Activated B cell treated with CpG ODN at 0.5 μM for 24 hours (primary cell): Measurements from ENCODE around the gene VANGL1. TPM values are rescaled to one million over a fixed set of nuclear protein-coding genes. Genes with fewer than 3 reads are reported as not detected.

ENCODE experiments used
- ATAC-seq: fragments of 200-7000 bp; cut with Tn5 transposase; one replicate; pipeline ENCODE4 v1.10.0; 2021; ENCODE audit warnings: low read depth, mild to moderate bottlenecking, moderate library complexity
- CTCF ChIA-PET: fragments of 350-600 bp; sonication (Branson Sonifier 250); formaldehyde crosslinking; loops from one replicate; lab custom pipeline; 2021; ENCODE audit warnings: antibody characterized with exemption; lab: Charles Lee
- POLR2A ChIA-PET: fragments of 350-600 bp; sonication (Branson Sonifier 250); formaldehyde crosslinking; loops from one replicate; lab custom pipeline; 2021; ENCODE audit warnings: antibody characterized with exemption; lab: Charles Lee
- DNase-seq: peaks from one replicate; pipeline ENCODE4 v3.0.0; 2022
- H3K27ac Mint-ChIP-seq: one replicate; pipeline ENCODE4 v1.8.0; 2020; ENCODE audit warnings: mixed read lengths
- H3K27me3 Mint-ChIP-seq: one replicate; pipeline ENCODE4 v1.8.0; 2021; ENCODE audit warnings: mixed read lengths
- H3K36me3 Mint-ChIP-seq: one replicate; pipeline ENCODE4 v1.8.0; 2021; ENCODE audit warnings: low read depth, mixed read lengths
- H3K4me1 Mint-ChIP-seq: one replicate; pipeline ENCODE4 v1.8.0; 2021; ENCODE audit warnings: mixed read lengths
- H3K4me3 Mint-ChIP-seq: one replicate; pipeline ENCODE4 v1.8.0; 2020; ENCODE audit warnings: mild to moderate bottlenecking, mixed read lengths
- H3K9me3 Mint-ChIP-seq: one replicate; pipeline ENCODE4 v1.8.0; 2020; ENCODE audit warnings: mixed read lengths
- intact Hi-C: fragments of 100-400 bp; cut with micrococcal nuclease; formaldehyde crosslinking; loops from one replicate; pipeline ENCODE4 v1.15.1; 2024
- total RNA-seq: library from RNA; stranded (reverse); gene quantifications from 2 replicates; pipeline ENCODE4 v1.2.3, GENCODE V29; 2022
- TF ChIP-seq, protein P1 (sequence below): fragments of 200-600 bp; IDR thresholded peaks from one replicate; pipeline ENCODE4 v1.8.0; 2022; ENCODE audit warnings: antibody characterized with exemption, mild to moderate bottlenecking

Gene VANGL1
- total RNA-seq, 1 donor from 2014 or later: 1.2 TPM

DNA sequence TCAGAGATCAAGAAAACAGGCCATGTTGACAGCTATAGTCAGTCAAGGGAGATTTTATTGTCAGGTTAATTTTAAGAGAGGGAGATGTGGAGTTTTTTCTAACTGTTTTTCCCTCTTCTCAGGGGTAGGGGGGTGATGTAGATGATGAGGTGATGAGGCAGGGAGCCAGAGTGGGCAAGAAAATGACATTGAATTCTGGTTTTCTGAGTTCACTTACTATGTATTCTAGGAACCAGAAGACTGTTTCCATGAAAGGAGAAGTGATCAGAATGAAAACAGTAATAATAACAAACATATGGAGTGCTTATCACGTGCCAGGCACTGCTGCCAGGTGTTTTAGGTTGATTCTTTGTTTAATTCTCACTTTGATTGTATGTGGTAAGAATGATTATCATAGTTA, 86.6 kb downstream of the VANGL1 start:
- no peaks in the 10 kb centered on the region for H3K36me3 Mint-ChIP-seq
- H3K9me3 Mint-ChIP-seq: no peaks in the 10 kb centered on the region
- intact Hi-C loops: no loop called here
- CTCF ChIA-PET: no interaction called here
- no peak for DNase-seq
- H3K4me3 Mint-ChIP-seq: no peak overlapping the region
- no peaks in the 10 kb centered on the region for H3K4me1 Mint-ChIP-seq
- TF ChIP-seq, protein P1, sequence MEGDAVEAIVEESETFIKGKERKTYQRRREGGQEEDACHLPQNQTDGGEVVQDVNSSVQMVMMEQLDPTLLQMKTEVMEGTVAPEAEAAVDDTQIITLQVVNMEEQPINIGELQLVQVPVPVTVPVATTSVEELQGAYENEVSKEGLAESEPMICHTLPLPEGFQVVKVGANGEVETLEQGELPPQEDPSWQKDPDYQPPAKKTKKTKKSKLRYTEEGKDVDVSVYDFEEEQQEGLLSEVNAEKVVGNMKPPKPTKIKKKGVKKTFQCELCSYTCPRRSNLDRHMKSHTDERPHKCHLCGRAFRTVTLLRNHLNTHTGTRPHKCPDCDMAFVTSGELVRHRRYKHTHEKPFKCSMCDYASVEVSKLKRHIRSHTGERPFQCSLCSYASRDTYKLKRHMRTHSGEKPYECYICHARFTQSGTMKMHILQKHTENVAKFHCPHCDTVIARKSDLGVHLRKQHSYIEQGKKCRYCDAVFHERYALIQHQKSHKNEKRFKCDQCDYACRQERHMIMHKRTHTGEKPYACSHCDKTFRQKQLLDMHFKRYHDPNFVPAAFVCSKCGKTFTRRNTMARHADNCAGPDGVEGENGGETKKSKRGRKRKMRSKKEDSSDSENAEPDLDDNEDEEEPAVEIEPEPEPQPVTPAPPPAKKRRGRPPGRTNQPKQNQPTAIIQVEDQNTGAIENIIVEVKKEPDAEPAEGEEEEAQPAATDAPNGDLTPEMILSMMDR: no peak
- ATAC-seq: no peak
- H3K27ac Mint-ChIP-seq: no peak overlapping the region
- POLR2A ChIA-PET: no interaction called here
- peaks cover 6% of the 10 kb centered on the region for H3K27me3 Mint-ChIP-seq

DNA sequence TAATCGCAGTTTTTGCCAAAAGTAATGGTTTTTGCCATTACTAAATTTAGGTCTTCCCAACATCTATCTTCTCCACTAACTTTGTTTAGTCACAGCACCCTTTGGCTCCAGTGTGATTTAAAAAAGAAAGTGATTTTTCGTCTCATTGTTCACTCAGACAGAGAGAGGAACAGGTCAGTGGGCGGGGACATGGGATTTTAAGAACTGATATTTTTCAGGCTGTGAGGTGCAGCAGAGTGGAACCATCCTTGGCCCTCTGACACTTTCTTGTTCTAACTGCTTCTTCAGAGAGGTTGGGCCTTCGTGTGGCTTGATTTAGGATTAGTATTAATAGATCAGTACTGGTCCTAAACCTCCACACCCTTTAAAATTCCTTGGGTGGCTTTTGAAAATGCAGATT, 88.0 kb downstream of the VANGL1 start:
- peaks cover 13% of the 10 kb centered on the region for H3K27me3 Mint-ChIP-seq
- H3K36me3 Mint-ChIP-seq: no peaks in the 10 kb centered on the region
- TF ChIP-seq, protein P1: no peak
- no peaks in the 10 kb centered on the region for H3K9me3 Mint-ChIP-seq
- no peak overlapping the region for H3K4me3 Mint-ChIP-seq
- ChIA-PET CTCF (no interaction called here), POLR2A (no interaction called here)
- no peak overlapping the region for H3K27ac Mint-ChIP-seq
- intact Hi-C loops: no loop called here
- ATAC-seq (no peak), DNase-seq (no peak)
- no peaks in the 10 kb centered on the region for H3K4me1 Mint-ChIP-seq

DNA sequence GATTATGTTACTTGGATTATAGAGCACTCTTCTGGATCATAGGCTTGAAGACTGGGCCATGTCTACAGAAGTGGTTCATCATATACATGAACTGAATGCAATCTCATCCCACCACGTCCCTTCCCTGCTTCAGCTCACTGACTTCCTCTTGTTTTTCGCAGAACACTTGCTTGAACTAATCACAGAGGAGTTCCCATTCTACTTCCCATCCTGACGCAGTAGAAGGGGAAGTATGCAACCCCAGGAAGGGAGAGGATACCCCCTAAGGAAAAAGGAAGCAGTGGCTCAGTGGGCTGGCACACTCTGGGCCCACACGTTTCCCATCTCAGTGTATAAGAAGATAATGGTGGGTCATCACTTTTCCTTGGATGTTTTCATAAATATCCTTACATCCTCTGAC, 90.5 kb downstream of the VANGL1 start:
- TF ChIP-seq, protein P1: no peak
- POLR2A ChIA-PET: no interaction called here
- H3K27me3 Mint-ChIP-seq: peaks cover 10% of the 10 kb centered on the region

DNA sequence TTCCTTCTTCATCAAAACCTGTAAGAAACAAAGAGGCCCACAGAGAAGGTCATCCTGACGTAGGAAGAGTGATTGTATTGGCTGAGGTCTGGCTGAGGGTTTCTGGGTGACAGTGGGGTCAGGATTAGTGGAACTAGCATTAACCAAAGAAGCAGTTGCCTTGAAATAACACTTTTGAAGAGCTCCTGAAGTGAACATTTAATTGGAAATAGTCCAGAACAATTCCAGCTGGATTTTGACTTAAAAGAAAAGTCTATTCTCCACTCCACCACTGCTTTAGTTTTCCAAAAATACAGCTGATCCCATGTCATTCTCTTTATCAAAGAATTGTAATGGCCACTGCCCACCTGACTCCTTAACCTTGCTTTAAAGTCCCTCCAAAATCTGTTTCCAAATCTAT, 99.0 kb downstream of the VANGL1 start:
- POLR2A ChIA-PET: no interaction called here
- no peak for DNase-seq
- ATAC-seq: no peak
- CTCF ChIA-PET: no interaction called here
- H3K27me3 Mint-ChIP-seq: peaks cover 8% of the 10 kb centered on the region
- H3K9me3 Mint-ChIP-seq: no peaks in the 10 kb centered on the region
- H3K4me1 Mint-ChIP-seq: no peaks in the 10 kb centered on the region
- H3K4me3 Mint-ChIP-seq: no peak overlapping the region
- no peak overlapping the region for H3K27ac Mint-ChIP-seq
- TF ChIP-seq, protein P1: no peak
- H3K36me3 Mint-ChIP-seq: no peaks in the 10 kb centered on the region
- intact Hi-C loops: no loop called here

More for the DNA sequence above, 90.5 kb downstream of the VANGL1 start:
- DNase-seq: no peak
- no peak for ATAC-seq
- Mint-ChIP-seq H3K9me3 (no peaks in the 10 kb centered on the region), H3K36me3 (no peaks in the 10 kb centered on the region), H3K27ac (no peak overlapping the region), H3K4me1 (no peaks in the 10 kb centered on the region), H3K4me3 (no peak overlapping the region)
- intact Hi-C loops: no loop called here
- CTCF ChIA-PET: no interaction called here

DNA sequence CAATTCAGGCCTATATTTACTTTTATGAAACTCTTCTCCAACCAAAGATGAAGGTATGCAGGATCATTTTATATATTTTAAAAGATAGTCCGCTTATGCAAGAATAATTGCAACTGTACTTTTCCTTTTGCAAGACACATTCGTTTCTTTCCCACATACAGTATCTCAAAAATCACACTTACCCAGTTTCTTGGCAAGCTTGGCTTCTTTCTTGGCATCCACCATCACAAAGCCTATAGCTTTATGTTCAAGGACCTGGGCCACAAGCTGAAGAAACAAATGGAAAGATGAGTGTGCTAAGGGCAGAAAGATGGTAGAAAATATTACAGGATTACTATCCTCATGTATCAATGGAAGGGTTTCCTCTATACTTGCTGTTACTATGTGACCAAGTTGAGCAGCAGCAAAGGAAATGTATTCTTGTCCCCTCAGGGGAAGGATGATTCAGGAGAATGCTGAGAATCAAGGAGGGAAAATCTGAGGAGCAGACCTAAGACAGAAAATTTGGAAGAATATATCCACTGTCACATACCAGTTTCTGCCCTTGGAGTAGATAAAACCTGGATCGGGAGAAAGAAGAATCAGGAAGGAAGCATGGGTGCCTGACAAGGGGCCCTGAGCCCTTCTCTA, 103.0 kb downstream of the VANGL1 start:
- POLR2A ChIA-PET: no interaction called here
- no peak overlapping the region for H3K4me3 Mint-ChIP-seq
- no peaks in the 10 kb centered on the region for H3K9me3 Mint-ChIP-seq
- DNase-seq (no peak), ATAC-seq (no peak)
- no peaks in the 10 kb centered on the region for H3K36me3 Mint-ChIP-seq
- no peaks in the 10 kb centered on the region for H3K4me1 Mint-ChIP-seq
- H3K27ac Mint-ChIP-seq: no peak overlapping the region
- intact Hi-C loops: no loop called here
- CTCF ChIA-PET: no interaction called here
- TF ChIP-seq, protein P1: no peak
- H3K27me3 Mint-ChIP-seq: peaks cover 20% of the 10 kb centered on the region
